ENCODE results near the gene MAGI3.

Gene MAGI3

DNA sequence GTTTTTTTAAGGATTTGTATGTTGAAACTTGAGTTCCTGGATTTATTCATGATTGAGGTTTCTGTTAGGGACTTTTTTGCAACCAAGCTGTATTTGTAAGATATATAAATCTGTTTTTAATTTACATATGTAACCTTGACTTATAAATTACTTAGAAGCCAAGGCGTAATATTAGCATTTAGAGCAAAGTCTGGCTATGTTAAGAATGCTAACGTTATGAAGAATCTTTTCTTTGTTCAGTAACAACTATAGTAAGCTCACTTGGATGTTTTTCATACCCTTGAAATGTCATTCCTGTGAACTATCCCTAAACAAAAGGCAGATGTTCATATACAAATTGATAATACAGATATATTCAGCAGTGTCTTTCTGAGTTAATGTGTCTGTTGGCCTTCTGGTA, 155.3 kb downstream of the MAGI3 start:
- no peaks in the 10 kb centered on the region for H3K9me3 ChIP-seq (replicated peaks in 1 of 2; ENCODE audit: control insufficient read depth in 2 of 2, insufficient read depth in 1 of 2, low read depth in 1 of 2, low read length in 2 of 2)
- no peak overlapping the region for H3K4me3 ChIP-seq (ENCODE audit: low read length in 2 of 2)
- H2AFZ ChIP-seq (ENCODE audit: low read length): no peak overlapping the region
- no peak overlapping the region for H2BK12ac ChIP-seq (ENCODE audit: low read length)
- no peak overlapping the region for H3K14ac ChIP-seq (ENCODE audit: low read length)
- no peaks in the 10 kb centered on the region for H3K79me1 ChIP-seq (ENCODE audit: low read depth, low read length)
- no peaks in the 10 kb centered on the region for H3K4me1 ChIP-seq (ENCODE audit: control insufficient read depth in 2 of 2, insufficient read depth in 1 of 2, low read depth in 1 of 2, low read length in 2 of 2)
- H3K18ac ChIP-seq (ENCODE audit: low read length): no peak overlapping the region
- no peak overlapping the region for H4K91ac ChIP-seq (ENCODE audit: low read depth, low read length, poor library complexity)
- H3K27ac ChIP-seq (replicated peaks; ENCODE audit: low read length): no peak overlapping the region
- no peak overlapping the region for H3K23ac ChIP-seq (ENCODE audit: low read depth, low read length, poor library complexity)
- no peak for DNase-seq (ENCODE audit: low spot score)
- no peaks in the 10 kb centered on the region for H3K36me3 ChIP-seq (replicated peaks in 1 of 2; ENCODE audit: control insufficient read depth in 2 of 2, insufficient read depth in 2 of 2, low read length in 2 of 2)
- H3K4ac ChIP-seq (ENCODE audit: low read length): no peak overlapping the region
- H3K9ac ChIP-seq (ENCODE audit: low read depth, low read length, poor library complexity): no peak overlapping the region
- H2BK15ac ChIP-seq (ENCODE audit: low read length): no peak overlapping the region
- H4K8ac ChIP-seq (ENCODE audit: low read depth, low read length): no peak overlapping the region
- no peak overlapping the region for H2AK5ac ChIP-seq (ENCODE audit: low read depth, low read length)
- H2BK5ac ChIP-seq (ENCODE audit: low read length): no peak overlapping the region
- no peak overlapping the region for H2BK120ac ChIP-seq (ENCODE audit: low read depth, low read length)
- H3K4me2 ChIP-seq (ENCODE audit: insufficient read depth, low read length, poor library complexity, severe bottlenecking): no peak overlapping the region
- WGBS, 2 donors (ENCODE audit: extremely low coverage in 2 of 2, insufficient read length in 2 of 2, insufficient replicate concordance in 1 of 2): no CpG with 5 or more reads among the region's 2 CpGs
- H3K27me3 ChIP-seq (ENCODE audit: control insufficient read depth in 3 of 3, insufficient read depth in 3 of 3, low read depth in 1 of 3, low read length in 3 of 3): no peaks in the 10 kb centered on the region

DNA sequence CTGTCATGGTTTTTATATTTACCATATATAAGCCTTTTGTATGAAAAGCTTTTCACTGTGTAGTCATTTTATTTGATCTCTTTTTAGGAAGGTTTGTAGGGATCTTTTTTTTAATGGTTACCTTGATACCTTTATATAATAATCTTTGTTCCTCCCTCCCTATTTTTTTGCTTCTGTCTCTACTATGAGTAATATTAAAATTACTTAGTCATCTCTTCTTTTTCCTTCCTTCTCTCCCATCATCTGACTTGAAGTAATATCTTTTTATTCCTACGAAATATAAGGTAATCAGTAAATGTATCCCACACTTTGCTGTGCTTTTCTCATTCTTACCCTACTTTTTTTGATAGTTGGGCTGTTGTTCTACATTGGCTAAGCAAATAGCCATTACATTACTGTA, 161.4 kb downstream of the MAGI3 start:
- no peak overlapping the region for H3K4me2 ChIP-seq (ENCODE audit: insufficient read depth, low read length, poor library complexity, severe bottlenecking)
- H2BK120ac ChIP-seq (ENCODE audit: low read depth, low read length): no peak overlapping the region
- H3K4ac ChIP-seq (ENCODE audit: low read length): no peak overlapping the region
- peaks cover 0 to 2% of the 10 kb centered on the region in 2 donors for H3K36me3 ChIP-seq (replicated peaks in 1 of 2; ENCODE audit: control insufficient read depth in 2 of 2, insufficient read depth in 2 of 2, low read length in 2 of 2)
- no peak overlapping the region for H3K14ac ChIP-seq (ENCODE audit: low read length)
- no peak for DNase-seq (ENCODE audit: low spot score)
- no peak overlapping the region for H3K23ac ChIP-seq (ENCODE audit: low read depth, low read length, poor library complexity)
- H2BK15ac ChIP-seq (ENCODE audit: low read length): no peak overlapping the region
- H2AFZ ChIP-seq (ENCODE audit: low read length): no peak overlapping the region
- H3K9ac ChIP-seq (ENCODE audit: low read depth, low read length, poor library complexity): no peak overlapping the region
- H2BK12ac ChIP-seq (ENCODE audit: low read length): no peak overlapping the region
- peaks cover 0 to under 1% of the 10 kb centered on the region in 2 donors for H3K9me3 ChIP-seq (replicated peaks in 1 of 2; ENCODE audit: control insufficient read depth in 2 of 2, insufficient read depth in 1 of 2, low read depth in 1 of 2, low read length in 2 of 2)
- WGBS, 2 donors (ENCODE audit: extremely low coverage in 2 of 2, insufficient read length in 2 of 2, insufficient replicate concordance in 1 of 2): no CpG with 5 or more reads among the region's 1 CpG
- H2AK5ac ChIP-seq (ENCODE audit: low read depth, low read length): no peak overlapping the region
- no peak overlapping the region for H4K8ac ChIP-seq (ENCODE audit: low read depth, low read length)
- H3K27me3 ChIP-seq (ENCODE audit: control insufficient read depth in 3 of 3, insufficient read depth in 3 of 3, low read depth in 1 of 3, low read length in 3 of 3): no peaks in the 10 kb centered on the region
- H3K4me3 ChIP-seq (ENCODE audit: low read length in 2 of 2): no peak overlapping the region
- no peaks in the 10 kb centered on the region for H3K79me1 ChIP-seq (ENCODE audit: low read depth, low read length)
- H3K18ac ChIP-seq (ENCODE audit: low read length): no peak overlapping the region
- no peak overlapping the region for H4K91ac ChIP-seq (ENCODE audit: low read depth, low read length, poor library complexity)
- H3K4me1 ChIP-seq (ENCODE audit: control insufficient read depth in 2 of 2, insufficient read depth in 1 of 2, low read depth in 1 of 2, low read length in 2 of 2): no peaks in the 10 kb centered on the region
- no peak overlapping the region for H2BK5ac ChIP-seq (ENCODE audit: low read length)
- H3K27ac ChIP-seq (replicated peaks; ENCODE audit: low read length): no peak overlapping the region

GRCh38 chr1:113552244-113552643, 161.9 kb downstream of the MAGI3 start:
- H2BK15ac ChIP-seq (ENCODE audit: low read length): no peak overlapping the region
- H3K9me3 ChIP-seq (replicated peaks in 1 of 2; ENCODE audit: control insufficient read depth in 2 of 2, insufficient read depth in 1 of 2, low read depth in 1 of 2, low read length in 2 of 2): peaks cover 2 to 6% of the 10 kb centered on the region in 2 donors
- WGBS, 2 donors (ENCODE audit: extremely low coverage in 2 of 2, insufficient read length in 2 of 2, insufficient replicate concordance in 1 of 2): no CpG with 5 or more reads among the region's 1 CpG
- H2BK5ac ChIP-seq (ENCODE audit: low read length): no peak overlapping the region
- H3K23ac ChIP-seq (ENCODE audit: low read depth, low read length, poor library complexity): no peak overlapping the region
- H3K18ac ChIP-seq (ENCODE audit: low read length): no peak overlapping the region
- no peak overlapping the region for H2AFZ ChIP-seq (ENCODE audit: low read length)
- H3K79me1 ChIP-seq (ENCODE audit: low read depth, low read length): no peaks in the 10 kb centered on the region
- DNase-seq (ENCODE audit: low spot score): no peak
- H3K9ac ChIP-seq (ENCODE audit: low read depth, low read length, poor library complexity): no peak overlapping the region
- H3K27me3 ChIP-seq (ENCODE audit: control insufficient read depth in 3 of 3, insufficient read depth in 3 of 3, low read depth in 1 of 3, low read length in 3 of 3): no peaks in the 10 kb centered on the region
- no peaks in the 10 kb centered on the region for H3K4me1 ChIP-seq (ENCODE audit: control insufficient read depth in 2 of 2, insufficient read depth in 1 of 2, low read depth in 1 of 2, low read length in 2 of 2)
- peaks cover 0 to 7% of the 10 kb centered on the region in 2 donors for H3K36me3 ChIP-seq (replicated peaks in 1 of 2; ENCODE audit: control insufficient read depth in 2 of 2, insufficient read depth in 2 of 2, low read length in 2 of 2)
- H4K91ac ChIP-seq (ENCODE audit: low read depth, low read length, poor library complexity): no peak overlapping the region
- H2AK5ac ChIP-seq (ENCODE audit: low read depth, low read length): no peak overlapping the region
- no peak overlapping the region for H3K27ac ChIP-seq (replicated peaks; ENCODE audit: low read length)
- no peak overlapping the region for H3K4me3 ChIP-seq (ENCODE audit: low read length in 2 of 2)
- H3K4ac ChIP-seq (ENCODE audit: low read length): no peak overlapping the region
- no peak overlapping the region for H4K8ac ChIP-seq (ENCODE audit: low read depth, low read length)
- no peak overlapping the region for H3K14ac ChIP-seq (ENCODE audit: low read length)
- H2BK12ac ChIP-seq (ENCODE audit: low read length): no peak overlapping the region
- H2BK120ac ChIP-seq (ENCODE audit: low read depth, low read length): no peak overlapping the region
- no peak overlapping the region for H3K4me2 ChIP-seq (ENCODE audit: insufficient read depth, low read length, poor library complexity, severe bottlenecking)

DNA sequence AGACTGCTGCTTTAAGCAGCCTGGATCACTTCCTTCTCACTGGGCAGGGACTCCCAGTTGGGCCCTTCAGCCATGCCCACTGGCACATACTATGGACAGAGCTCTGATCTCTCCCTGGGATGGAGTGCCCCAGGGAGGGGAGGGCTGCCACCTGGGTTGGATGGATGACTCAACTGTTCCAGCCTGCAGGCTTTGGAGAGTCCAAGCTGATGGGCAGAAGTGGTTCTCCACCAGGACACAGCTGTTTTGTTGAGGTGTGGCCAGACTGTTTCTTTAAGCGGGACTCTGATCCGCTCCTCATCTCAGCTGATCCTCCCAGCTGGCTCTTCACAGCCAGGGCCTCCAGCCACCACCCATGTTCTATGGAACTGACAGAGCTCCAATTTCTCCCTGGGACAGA, 166.9 kb downstream of the MAGI3 start:
- no peak overlapping the region for H2BK12ac ChIP-seq (ENCODE audit: low read length)

More for the DNA sequence above, 166.9 kb downstream of the MAGI3 start:
- no peaks in the 10 kb centered on the region for H3K79me1 ChIP-seq (ENCODE audit: low read depth, low read length)
- no peak overlapping the region for H4K8ac ChIP-seq (ENCODE audit: low read depth, low read length)
- no peak overlapping the region for H2BK5ac ChIP-seq (ENCODE audit: low read length)
- H2BK120ac ChIP-seq (ENCODE audit: low read depth, low read length): no peak overlapping the region
- no peak overlapping the region for H3K23ac ChIP-seq (ENCODE audit: low read depth, low read length, poor library complexity)
- no peaks in the 10 kb centered on the region for H3K27me3 ChIP-seq (ENCODE audit: control insufficient read depth in 3 of 3, insufficient read depth in 3 of 3, low read depth in 1 of 3, low read length in 3 of 3)
- no peak overlapping the region for H3K27ac ChIP-seq (replicated peaks; ENCODE audit: low read length)
- no peak overlapping the region for H4K91ac ChIP-seq (ENCODE audit: low read depth, low read length, poor library complexity)
- H3K18ac ChIP-seq (ENCODE audit: low read length): no peak overlapping the region
- H3K4me3 ChIP-seq (ENCODE audit: low read length in 2 of 2): no peak overlapping the region
- H3K4ac ChIP-seq (ENCODE audit: low read length): no peak overlapping the region
- H3K4me1 ChIP-seq (ENCODE audit: control insufficient read depth in 2 of 2, insufficient read depth in 1 of 2, low read depth in 1 of 2, low read length in 2 of 2): no peaks in the 10 kb centered on the region
- H3K9me3 ChIP-seq (replicated peaks in 1 of 2; ENCODE audit: control insufficient read depth in 2 of 2, insufficient read depth in 1 of 2, low read depth in 1 of 2, low read length in 2 of 2): peaks cover 7 to 14% of the 10 kb centered on the region in 2 donors
- no peak overlapping the region for H2AK5ac ChIP-seq (ENCODE audit: low read depth, low read length)
- no peak overlapping the region for H2BK15ac ChIP-seq (ENCODE audit: low read length)
- no peak overlapping the region for H3K14ac ChIP-seq (ENCODE audit: low read length)
- no peak overlapping the region for H3K4me2 ChIP-seq (ENCODE audit: insufficient read depth, low read length, poor library complexity, severe bottlenecking)
- no peak for DNase-seq (ENCODE audit: low spot score)
- no peak overlapping the region for H3K9ac ChIP-seq (ENCODE audit: low read depth, low read length, poor library complexity)
- WGBS, 2 donors (ENCODE audit: extremely low coverage in 2 of 2, insufficient read length in 2 of 2, insufficient replicate concordance in 1 of 2): no CpG with 5 or more reads among the region's 2 CpGs
- H3K36me3 ChIP-seq (replicated peaks in 1 of 2; ENCODE audit: control insufficient read depth in 2 of 2, insufficient read depth in 2 of 2, low read length in 2 of 2): peaks cover 0 to 15% of the 10 kb centered on the region in 2 donors
- H2AFZ ChIP-seq (ENCODE audit: low read length): no peak overlapping the region
